Transverse colon (tissue), 4 donors: ENCODE results near the gene NCKAP5. TPM values are rescaled to one million over a fixed set of nuclear protein-coding genes. Genes with fewer than 3 reads are reported as not detected.
A peak's percentile ranks its signal among the peaks of the same experiment; 100 is the strongest.

Source experiments
- DNase-seq: peaks from one replicate; pipeline ENCODE4 v3.0.0-alpha.2; 2019
- H3K27ac ChIP-seq, 4 donors: fragments of 200-600 bp; sonication (generic); 2 replicates each; pipeline ENCODE4 v1.5.1; 2016 to 2018; ENCODE audit warnings: inconsistent platforms in 4 of 4
- H3K27me3 ChIP-seq: fragments of 200-600 bp; sonication (generic); 2 replicates; pipeline ENCODE4 v1.5.1; 2017; ENCODE audit warnings: inconsistent platforms
- H3K36me3 ChIP-seq, 4 donors: fragments of 200-600 bp; sonication (generic); 2 replicates each; pipeline ENCODE4 v1.5.1; 2017 to 2019; ENCODE audit warnings: inconsistent platforms in 4 of 4
- H3K4me1 ChIP-seq, 4 donors: fragments of 200-600 bp; sonication (generic); 2 replicates each; pipeline ENCODE4 v1.5.1; 2017 to 2020; ENCODE audit warnings: inconsistent platforms in 4 of 4
- H3K4me3 ChIP-seq, 4 donors: fragments of 200-600 bp; sonication (generic); 1 replicate in 1 of 4; 2 replicates in 3 of 4; pipeline versions ENCODE4 v1.5.1 to v1.6.1; 2017 to 2019; ENCODE audit warnings: inconsistent platforms in 4 of 4
- H3K9me3 ChIP-seq, 2 donors: fragments of 200-600 bp; sonication (generic); 2 replicates each; pipeline ENCODE4 v1.5.1; 2017 to 2019; ENCODE audit warnings: inconsistent platforms in 2 of 2
- EP300 ChIP-seq: sonication (generic); formaldehyde crosslinking; IDR thresholded peaks from one replicate; pipeline ENCODE4 v1.6.1; 2017; ENCODE audit warnings: antibody characterized with exemption, low read depth
- POLR2A ChIP-seq: fragments of 450-650 bp; IDR thresholded peaks from one replicate; pipeline ENCODE4 v1.6.1; 2016; ENCODE audit warnings: antibody characterized with exemption, mild to moderate bottlenecking, moderate library complexity
- POLR2AphosphoS5 ChIP-seq, 3 donors: sonication (generic); formaldehyde crosslinking; IDR thresholded peaks; one replicate each; pipeline ENCODE4 v1.6.1; 2016; ENCODE audit warnings: antibody characterized with exemption in 3 of 3
- WGBS, 2 donors: methylation state at CpG; one replicate each; pipeline ENCODE4 v1.1.5; 2018; ENCODE audit warnings: low coverage in 1 of 2; 5-methylcytosine and 5-hydroxymethylcytosine counted together
- in situ Hi-C, 4 donors: fragments of 200-750 bp; cut with MboI; loops; one replicate each; pipeline versions ENCODE4 v1.15.0 to v1.15.1; 2017; ENCODE audit warnings: low sequenced_read_pairs in 3 of 4, low pct_ligation_motif_present in 1 of 4, low pct_unique_long_range_greater_than_20kb in 1 of 4
- intact Hi-C: fragments of 100-400 bp; cut with DNase I; formaldehyde crosslinking; loops from one replicate; pipeline ENCODE4 v1.15.1; 2023; ENCODE audit warnings: low total_unique reads
- total RNA-seq, 4 donors: library from RNA; depleted of rRNA; stranded (reverse); fragments of >200 nt; gene quantifications; one replicate each; pipeline ENCODE4 v1.1.0, GENCODE V29; 2016
- TF ChIP-seq, protein P1 (sequence below), 5 experiments: fragments of 200-600 bp in 3 of 5; fragments of 450-650 bp in 2 of 5; sonication (generic) in 3 of 5; IDR thresholded peaks; 1 replicate in 2 of 5; 2 replicates in 3 of 5; pipeline ENCODE4 v1.5.1; 2016 to 2017; ENCODE audit warnings: antibody characterized with exemption in 5 of 5, inconsistent platforms in 3 of 5, mild to moderate bottlenecking in 2 of 5, moderate library complexity in 1 of 5

The NCKAP5 gene
- total RNA-seq, 4 donors from 2014 or later: 1.1 to 10.9 (median 5.0) TPM

DNA sequence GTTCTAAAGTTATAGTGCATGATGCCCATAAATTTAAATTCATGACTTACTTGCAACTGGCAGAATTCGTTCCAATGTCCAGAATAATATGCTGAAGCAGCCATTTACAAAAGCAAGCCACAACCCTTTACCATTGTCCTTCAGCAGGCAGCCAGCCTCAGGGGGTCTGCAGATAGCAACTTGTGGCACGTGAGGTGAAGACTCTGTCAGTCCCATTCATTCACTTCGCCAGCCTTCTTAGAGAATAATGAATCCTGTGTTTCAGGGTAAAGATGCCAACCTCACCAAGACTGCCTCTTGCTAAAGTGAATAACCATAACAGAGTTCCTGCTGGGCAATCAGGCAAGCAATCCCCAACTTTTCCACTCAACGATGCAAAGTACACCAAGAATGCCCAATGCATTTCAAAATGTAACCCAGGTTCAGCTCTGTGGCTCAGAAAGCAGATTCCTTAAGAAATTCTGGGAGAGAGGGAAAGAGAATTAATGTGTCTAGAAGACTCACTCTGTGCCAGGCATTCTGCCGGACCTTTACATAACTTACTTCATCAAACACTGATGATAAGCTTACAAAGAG, 315.4 kb downstream of the NCKAP5 start:
- no peak overlapping the region for H3K27ac ChIP-seq
- no peaks in the 10 kb centered on the region for H3K36me3 ChIP-seq
- intact Hi-C loops (no loop called here), in situ Hi-C loops (no loop called here)
- no peak for DNase-seq
- no peaks in the 10 kb centered on the region for H3K27me3 ChIP-seq
- H3K9me3 ChIP-seq: no peaks in the 10 kb centered on the region
- H3K4me1 ChIP-seq: no peaks in the 10 kb centered on the region
- WGBS, 2 donors: 82 to 86% methylated on average over 4 to 5 of the region's 5 CpGs
- TF ChIP-seq POLR2A (no peak), POLR2AphosphoS5 (IDR thresholded peaks at IDR 0.05) (no peak), EP300 (no peak)
- TF ChIP-seq, protein P1, sequence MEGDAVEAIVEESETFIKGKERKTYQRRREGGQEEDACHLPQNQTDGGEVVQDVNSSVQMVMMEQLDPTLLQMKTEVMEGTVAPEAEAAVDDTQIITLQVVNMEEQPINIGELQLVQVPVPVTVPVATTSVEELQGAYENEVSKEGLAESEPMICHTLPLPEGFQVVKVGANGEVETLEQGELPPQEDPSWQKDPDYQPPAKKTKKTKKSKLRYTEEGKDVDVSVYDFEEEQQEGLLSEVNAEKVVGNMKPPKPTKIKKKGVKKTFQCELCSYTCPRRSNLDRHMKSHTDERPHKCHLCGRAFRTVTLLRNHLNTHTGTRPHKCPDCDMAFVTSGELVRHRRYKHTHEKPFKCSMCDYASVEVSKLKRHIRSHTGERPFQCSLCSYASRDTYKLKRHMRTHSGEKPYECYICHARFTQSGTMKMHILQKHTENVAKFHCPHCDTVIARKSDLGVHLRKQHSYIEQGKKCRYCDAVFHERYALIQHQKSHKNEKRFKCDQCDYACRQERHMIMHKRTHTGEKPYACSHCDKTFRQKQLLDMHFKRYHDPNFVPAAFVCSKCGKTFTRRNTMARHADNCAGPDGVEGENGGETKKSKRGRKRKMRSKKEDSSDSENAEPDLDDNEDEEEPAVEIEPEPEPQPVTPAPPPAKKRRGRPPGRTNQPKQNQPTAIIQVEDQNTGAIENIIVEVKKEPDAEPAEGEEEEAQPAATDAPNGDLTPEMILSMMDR (IDR thresholded peaks at IDR 0.05): no peak
- H3K4me3 ChIP-seq: no peak overlapping the region

DNA sequence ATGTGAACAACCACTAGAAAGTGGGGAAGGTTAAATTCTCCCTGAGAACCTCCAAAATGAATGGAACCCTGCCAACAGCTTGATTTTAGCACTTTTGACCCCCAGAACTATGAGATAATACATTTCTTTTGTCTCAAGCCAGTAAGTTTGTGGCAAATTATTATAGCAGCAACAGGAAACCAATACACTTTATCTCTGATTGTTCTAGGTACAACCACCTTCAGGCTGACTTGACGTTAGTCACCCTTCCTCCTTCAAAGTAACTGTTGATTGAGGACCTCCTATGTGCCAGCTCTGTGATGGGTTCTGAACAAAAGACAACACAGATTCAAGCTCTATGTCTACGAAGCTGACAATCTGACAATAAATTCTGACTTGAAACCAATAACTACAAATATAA, 318.9 kb downstream of the NCKAP5 start:
- Histone ChIP-seq H3K27me3 (no peaks in the 10 kb centered on the region), H3K4me1 (no peaks in the 10 kb centered on the region), H3K36me3 (no peaks in the 10 kb centered on the region), H3K9me3 (no peaks in the 10 kb centered on the region), H3K4me3 (no peak overlapping the region), H3K27ac (no peak overlapping the region)
- in situ Hi-C loops (no loop called here), intact Hi-C loops (no loop called here)
- 74 to 79% methylated on average over 2 of the region's 2 CpGs for WGBS, 2 donors
- no peak for TF ChIP-seq POLR2A
- no peak for TF ChIP-seq POLR2AphosphoS5 (IDR thresholded peaks at IDR 0.05)
- no peak for TF ChIP-seq EP300
- TF ChIP-seq, protein P1 (IDR thresholded peaks at IDR 0.05): no peak
- no peak for DNase-seq

- in situ Hi-C loops: no loop called here
- 84% methylated on average over 4 of the region's 4 CpGs; no CpG with 5 or more reads in 1 of the 2 donors for WGBS, 2 donors
Measured at GRCh38 chr2:133248264-133248663, 320.0 kb downstream of the NCKAP5 start.

GRCh38 chr2:133247631-133248030, 320.6 kb downstream of the NCKAP5 start:
- H3K4me3 ChIP-seq: no peak overlapping the region
- H3K9me3 ChIP-seq: no peaks in the 10 kb centered on the region
- TF ChIP-seq EP300 (no peak), POLR2AphosphoS5 (IDR thresholded peaks at IDR 0.05) (no peak), POLR2A (no peak)
- TF ChIP-seq, protein P1 (IDR thresholded peaks at IDR 0.05): no peak
- WGBS, 2 donors: 53 to 74% methylated on average over 2 of the region's 2 CpGs
- no peaks in the 10 kb centered on the region for H3K27me3 ChIP-seq
- in situ Hi-C loops (no loop called here), intact Hi-C loops (no loop called here)
- no peaks in the 10 kb centered on the region for H3K4me1 ChIP-seq
- DNase-seq: no peak
- no peaks in the 10 kb centered on the region for H3K36me3 ChIP-seq
- H3K27ac ChIP-seq: peak overlapping the region in 1 of 4 donors; percentile 5

More at GRCh38 chr2:133248264-133248663, 320.0 kb downstream of the NCKAP5 start:
- intact Hi-C loops: no loop called here
- Histone ChIP-seq H3K4me1 (no peaks in the 10 kb centered on the region), H3K9me3 (no peaks in the 10 kb centered on the region), H3K27ac (peak overlapping the region in 1 of 4 donors; percentile 5), H3K4me3 (no peak overlapping the region), H3K27me3 (no peaks in the 10 kb centered on the region), H3K36me3 (no peaks in the 10 kb centered on the region)
- TF ChIP-seq POLR2A: no peak
- TF ChIP-seq POLR2AphosphoS5 (IDR thresholded peaks at IDR 0.05): no peak
- TF ChIP-seq, protein P1 (IDR thresholded peaks at IDR 0.05): no peak
- TF ChIP-seq EP300: no peak
- DNase-seq: no peak
